Retinal pigment epithelial cell (primary cell): ENCODE measurements around the gene ACY1.

Source experiments
- DNase-seq: peaks from one replicate; pipeline ENCODE4 v3.0.0-alpha.2; 2010; ENCODE audit warnings: low read depth
- H3K4me3 ChIP-seq: 2 replicates; pipeline ENCODE4 v1.5.1; 2011; ENCODE audit warnings: mild to moderate bottlenecking, low read length, control low read depth, moderate library complexity
- TF ChIP-seq, protein P1 (sequence below): conservative IDR thresholded peaks from 2 replicates; pipeline ENCODE4 v1.5.1; 2011; ENCODE audit warnings: low read depth, low read length, control low read depth, inconsistent platforms

ACY1 gene

DNA sequence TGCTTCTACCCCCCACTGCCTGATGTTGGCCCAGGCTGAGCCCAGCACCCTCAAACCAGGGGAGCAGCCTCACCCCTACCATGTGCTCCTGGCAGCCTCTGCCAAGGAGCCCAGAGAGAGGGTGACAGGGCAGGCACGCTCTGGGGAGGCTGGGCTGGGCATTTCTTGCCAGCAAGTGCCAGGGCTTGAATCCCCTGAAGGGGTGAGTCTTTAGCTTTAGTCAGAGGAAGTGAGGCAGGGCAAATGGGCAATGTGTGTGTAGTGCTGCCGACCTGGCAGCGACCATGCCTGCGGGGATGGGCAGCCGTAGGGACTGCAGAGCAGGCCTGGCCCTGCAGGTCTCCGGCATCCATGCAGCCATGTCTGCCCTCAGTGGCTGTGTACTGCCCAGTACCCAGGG, 54.9 kb downstream of the ACY1 start:
- TF ChIP-seq, protein P1, sequence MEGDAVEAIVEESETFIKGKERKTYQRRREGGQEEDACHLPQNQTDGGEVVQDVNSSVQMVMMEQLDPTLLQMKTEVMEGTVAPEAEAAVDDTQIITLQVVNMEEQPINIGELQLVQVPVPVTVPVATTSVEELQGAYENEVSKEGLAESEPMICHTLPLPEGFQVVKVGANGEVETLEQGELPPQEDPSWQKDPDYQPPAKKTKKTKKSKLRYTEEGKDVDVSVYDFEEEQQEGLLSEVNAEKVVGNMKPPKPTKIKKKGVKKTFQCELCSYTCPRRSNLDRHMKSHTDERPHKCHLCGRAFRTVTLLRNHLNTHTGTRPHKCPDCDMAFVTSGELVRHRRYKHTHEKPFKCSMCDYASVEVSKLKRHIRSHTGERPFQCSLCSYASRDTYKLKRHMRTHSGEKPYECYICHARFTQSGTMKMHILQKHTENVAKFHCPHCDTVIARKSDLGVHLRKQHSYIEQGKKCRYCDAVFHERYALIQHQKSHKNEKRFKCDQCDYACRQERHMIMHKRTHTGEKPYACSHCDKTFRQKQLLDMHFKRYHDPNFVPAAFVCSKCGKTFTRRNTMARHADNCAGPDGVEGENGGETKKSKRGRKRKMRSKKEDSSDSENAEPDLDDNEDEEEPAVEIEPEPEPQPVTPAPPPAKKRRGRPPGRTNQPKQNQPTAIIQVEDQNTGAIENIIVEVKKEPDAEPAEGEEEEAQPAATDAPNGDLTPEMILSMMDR = no peak
- no peak overlapping the region for H3K4me3 ChIP-seq
- no peak for DNase-seq
